GM19328 (cell line): Measurements from ENCODE around the gene SEC24B.
"Not testable (repeated sequence)": the region's sequence is repeated elsewhere in the genome, so short reads cannot be mapped to it uniquely, and the experiment has no call there.

Source experiments
- ATAC-seq: cut with Tn5 transposase; IDR thresholded peaks from one replicate; pipeline ENCODE4 v1.9.1; 2021; ENCODE audit warnings: mild to moderate bottlenecking, moderate library complexity; ENCODE audit not compliant: unreplicated experiment

SEC24B gene

GRCh38 chr4:109574931-109575804 is 141.6 kb downstream of the SEC24B start:
- ATAC-seq = no peak

GRCh38 chr4:109576462-109576861 is 142.8 kb downstream of the SEC24B start:
- no peak for ATAC-seq

- ATAC-seq = no peak
These were observed 145.2 kb downstream of the SEC24B start for GRCh38 chr4:109578846-109579245.

GRCh38 chr4:109579997-109580396 is 146.4 kb downstream of the SEC24B start:
- not testable (repeated sequence) for ATAC-seq

GRCh38 chr4:109588176-109588575 is 154.6 kb downstream of the SEC24B start:
- ATAC-seq = peak; percentile 98

- no peak for ATAC-seq
These were observed 155.5 kb downstream of the SEC24B start for GRCh38 chr4:109589119-109589518.

GRCh38 chr4:109589605-109590004 is 156.0 kb downstream of the SEC24B start:
- ATAC-seq = no peak
